ENCODE results near the gene SERPINE1.

The SERPINE1 gene

DNA sequence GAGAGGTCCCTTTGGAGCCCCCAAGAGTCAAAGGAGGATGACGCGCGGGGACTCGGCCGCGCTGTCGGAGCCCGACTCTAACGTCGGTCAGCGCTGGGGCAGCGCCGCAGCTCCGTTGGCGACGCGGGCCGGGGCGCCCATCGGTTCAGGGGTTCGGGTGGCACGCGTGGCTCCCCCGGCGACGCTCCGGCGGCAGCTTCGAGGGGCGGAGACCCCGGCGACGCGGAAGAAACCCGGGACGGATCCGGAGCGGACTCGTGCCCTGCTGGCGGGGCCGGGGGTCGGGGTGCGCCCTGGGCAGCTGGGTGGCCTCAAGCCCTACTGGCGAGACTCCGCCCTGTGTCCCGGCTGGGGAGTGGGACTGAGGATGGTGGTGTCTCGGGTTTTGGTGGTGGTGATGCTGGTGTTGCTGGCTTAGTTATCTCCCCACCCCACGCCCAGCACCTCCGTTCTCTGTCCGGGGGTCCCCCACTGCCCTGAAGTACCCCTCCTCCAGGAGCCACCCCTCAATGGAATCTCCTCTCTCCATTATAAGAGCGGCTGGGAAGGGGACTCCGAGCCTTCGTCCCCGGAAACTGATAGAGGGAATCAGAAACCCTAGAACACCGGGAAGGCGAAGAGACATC is 53.3 kb downstream of the SERPINE1 start, which contains the start of gene NAT16:
NAT16 (minus strand) TSS at position 164 of the 626 bp plus-strand sequence. CDS start 5,486 bp downstream, outside the sequence.
- no peaks in the 10 kb centered on the region for H3K4me1 ChIP-seq
- in situ Hi-C loops (cut with MboI; ENCODE audit: low sequenced_read_pairs), result no loop called here
- no peaks in the 10 kb centered on the region for H3K9me3 ChIP-seq
- DNase-seq (ENCODE audit: low spot score in 2 of 2), result peak in 1 of 2 experiments; percentile 31
- peak within 1 kb of the TSS; percentile 17 for H3K4me3 ChIP-seq
- H3K36me3 ChIP-seq (replicated peaks), result no peaks in the 10 kb centered on the region
- H3K27me3 ChIP-seq (ENCODE audit: low read depth), result peaks cover 21% of the 10 kb centered on the region

GRCh38 chr7:101185258-101185839 is 58.4 kb downstream of the SERPINE1 start:
- Histone ChIP-seq H3K4me1 (no peaks in the 10 kb centered on the region), H3K4me3 (no peak overlapping the region), H3K36me3 (replicated peaks) (no peaks in the 10 kb centered on the region), H3K27me3 (ENCODE audit: low read depth) (peaks cover 4% of the 10 kb centered on the region), H3K9me3 (no peaks in the 10 kb centered on the region)
- DNase-seq (ENCODE audit: low spot score in 2 of 2), result no peak
- in situ Hi-C loops (cut with MboI; ENCODE audit: low sequenced_read_pairs), result no loop called here

DNA sequence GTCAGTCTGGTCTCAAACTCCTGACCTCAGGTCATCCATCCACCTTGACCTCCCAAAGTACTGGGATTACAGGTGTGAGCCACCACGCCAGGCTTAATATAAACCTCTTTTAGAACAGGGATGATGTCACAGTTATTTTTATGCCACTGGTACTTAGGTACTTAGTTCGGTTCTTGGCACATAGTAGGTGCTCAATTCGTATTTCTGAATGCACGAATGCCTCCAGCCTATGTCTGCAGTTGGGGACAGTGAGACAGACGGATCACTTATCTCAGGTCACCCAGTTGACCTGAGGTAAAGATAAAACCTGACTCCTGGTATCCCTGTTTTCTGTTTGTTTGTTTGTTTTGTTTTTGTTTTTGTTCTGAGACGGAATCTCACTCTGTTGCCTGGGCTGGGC is 59.3 kb downstream of the SERPINE1 start:
- Histone ChIP-seq H3K9me3 (no peaks in the 10 kb centered on the region), H3K27me3 (ENCODE audit: low read depth) (no peaks in the 10 kb centered on the region), H3K4me3 (no peak overlapping the region), H3K4me1 (no peaks in the 10 kb centered on the region), H3K36me3 (replicated peaks) (no peaks in the 10 kb centered on the region)
- DNase-seq (ENCODE audit: low spot score in 2 of 2), result no peak
- in situ Hi-C loops (cut with MboI; ENCODE audit: low sequenced_read_pairs), result no loop called here

DNA sequence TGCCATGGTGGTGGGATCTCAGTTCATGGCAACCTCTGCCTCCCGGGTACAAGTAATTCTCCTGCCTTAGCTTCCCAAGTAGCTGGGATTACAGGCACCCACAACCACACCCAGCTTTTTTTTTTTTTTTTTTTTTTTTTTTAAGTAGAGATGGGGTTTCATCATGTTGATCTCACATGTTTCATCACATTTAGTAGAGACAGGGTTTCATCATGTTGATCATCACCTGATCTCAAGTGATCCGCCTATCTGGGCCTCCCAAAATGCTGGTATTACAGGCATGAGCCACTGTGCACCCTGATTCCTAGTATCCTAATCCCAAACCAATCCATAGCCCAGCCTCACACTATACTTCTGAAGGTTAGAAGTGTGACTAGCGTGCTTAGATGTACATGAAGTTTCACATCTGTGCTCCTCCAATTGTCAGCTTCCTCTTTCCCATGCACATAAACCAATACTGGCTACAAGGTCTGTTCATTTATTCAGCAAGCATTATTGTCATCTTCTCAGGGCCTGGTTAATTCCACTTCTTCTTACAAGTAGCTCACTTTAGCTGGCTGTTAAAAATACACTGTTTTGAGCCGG is 60.0 kb downstream of the SERPINE1 start:
- in situ Hi-C loops (cut with MboI; ENCODE audit: low sequenced_read_pairs), result no loop called here
- Histone ChIP-seq H3K4me3 (no peak overlapping the region), H3K27me3 (ENCODE audit: low read depth) (no peaks in the 10 kb centered on the region), H3K4me1 (no peaks in the 10 kb centered on the region), H3K36me3 (replicated peaks) (no peaks in the 10 kb centered on the region), H3K9me3 (no peaks in the 10 kb centered on the region)
- no peak for DNase-seq (ENCODE audit: low spot score in 2 of 2)
